Urinary bladder (tissue), 4 donors: ENCODE measurements around the gene SETX. TPM values are rescaled to one million over a fixed set of nuclear protein-coding genes. Genes with fewer than 3 reads are reported as not detected.

Experiments
- DNase-seq: peaks from one replicate; pipeline ENCODE4 v3.0.0-alpha.2; 2015; ENCODE audit errors: extremely low spot score
- H3K27ac ChIP-seq: one replicate; pipeline ENCODE4 v1.5.1; 2013; ENCODE audit warnings: low read depth, mild to moderate bottlenecking, moderate library complexity
- H3K36me3 ChIP-seq: one replicate; pipeline ENCODE4 v1.6.1; 2013; ENCODE audit warnings: mild to moderate bottlenecking, moderate library complexity; ENCODE audit not compliant: insufficient read depth
- H3K4me1 ChIP-seq: one replicate; pipeline ENCODE4 v1.6.1; 2013; ENCODE audit warnings: mild to moderate bottlenecking, moderate library complexity; ENCODE audit not compliant: insufficient read depth
- H3K4me3 ChIP-seq: one replicate; pipeline ENCODE4 v1.5.1; 2013; ENCODE audit warnings: low read depth, low read length
- WGBS: extraction: QIAGEN DNeasy Blood & Tissue Kit; methylation state at CpG from one replicate; pipeline ENCODE4 v1.1.7; 2013; 5-methylcytosine and 5-hydroxymethylcytosine counted together
- polyA plus RNA-seq: library from polyadenylated mRNA; stranded (reverse); fragments of 200-250 nt; gene quantifications from one replicate; pipeline ENCODE4 v1.2.3, GENCODE V29; 2013
- total RNA-seq: library from RNA; depleted of rRNA; stranded (reverse); fragments of >200 nt; gene quantifications from one replicate; pipeline ENCODE4 v1.2.3, GENCODE V29; 2014
- donor health status: healthy with polysubstance abuse.
- donor health status: healthy.

The SETX gene
- total and polyA plus RNA-seq, 2 donors, result 23.7 to 128 TPM

GRCh38 chr9:132341177-132341840 lies 13.5 kb downstream of the SETX start:
- Histone ChIP-seq H3K4me1 (no peaks in the 10 kb centered on the region), H3K4me3 (no peak overlapping the region), H3K36me3 (peaks cover 16% of the 10 kb centered on the region), H3K27ac (no peak overlapping the region)
- no peak for DNase-seq
- 85% methylated on average over 9 of the region's 9 CpGs for WGBS

- Histone ChIP-seq H3K36me3 (peaks cover 18% of the 10 kb centered on the region), H3K4me3 (no peak overlapping the region), H3K4me1 (no peaks in the 10 kb centered on the region), H3K27ac (no peak overlapping the region)
- over 99% methylated on average over 3 of the region's 3 CpGs for WGBS
- no peak for DNase-seq
These were observed 20.4 kb downstream of the SETX start for GRCh38 chr9:132334364-132334763.

GRCh38 chr9:132333556-132333955 lies 21.2 kb downstream of the SETX start:
- H3K36me3 ChIP-seq, result peaks cover 17% of the 10 kb centered on the region
- DNase-seq, result no peak

GRCh38 chr9:132328580-132328979 lies 26.2 kb downstream of the SETX start:
- peaks cover 13% of the 10 kb centered on the region for H3K36me3 ChIP-seq
- H3K27ac ChIP-seq, result no peak overlapping the region
- no peaks in the 10 kb centered on the region for H3K4me1 ChIP-seq
- WGBS, result 95% methylated on average over 4 of the region's 4 CpGs
- no peak for DNase-seq
- H3K4me3 ChIP-seq, result no peak overlapping the region

More at GRCh38 chr9:132333556-132333955, 21.2 kb downstream of the SETX start:
- Histone ChIP-seq H3K27ac (no peak overlapping the region), H3K4me1 (no peaks in the 10 kb centered on the region), H3K4me3 (no peak overlapping the region)
- WGBS, result 84% methylated on average over 1 of the region's 1 CpG

- DNase-seq, result no peak
- 98% methylated on average over 6 of the region's 6 CpGs for WGBS
- Histone ChIP-seq H3K27ac (no peak overlapping the region), H3K36me3 (peaks cover 12% of the 10 kb centered on the region), H3K4me3 (no peak overlapping the region), H3K4me1 (no peaks in the 10 kb centered on the region)
These were observed 27.2 kb downstream of the SETX start for GRCh38 chr9:132327537-132327936.

GRCh38 chr9:132324425-132324824 lies 30.4 kb downstream of the SETX start:
- Histone ChIP-seq H3K4me1 (no peaks in the 10 kb centered on the region), H3K27ac (no peak overlapping the region), H3K36me3 (peaks cover under 1% of the 10 kb centered on the region), H3K4me3 (no peak overlapping the region)
- DNase-seq, result no peak
- 86% methylated on average over 1 of the region's 1 CpG for WGBS

- H3K36me3 ChIP-seq, result peaks cover 2% of the 10 kb centered on the region
- H3K4me1 ChIP-seq, result no peaks in the 10 kb centered on the region
- 63% methylated on average over 4 of the region's 4 CpGs for WGBS
These were observed 35.2 kb downstream of the SETX start for GRCh38 chr9:132319421-132320110.

GRCh38 chr9:132312873-132313272 lies 41.9 kb downstream of the SETX start:
- DNase-seq, result no peak
- Histone ChIP-seq H3K4me1 (no peaks in the 10 kb centered on the region), H3K4me3 (no peak overlapping the region), H3K27ac (no peak overlapping the region), H3K36me3 (peaks cover 6% of the 10 kb centered on the region)
- 75% methylated on average over 2 of the region's 2 CpGs for WGBS

More at GRCh38 chr9:132319421-132320110, 35.2 kb downstream of the SETX start:
- DNase-seq, result no peak
- H3K27ac ChIP-seq, result no peak overlapping the region
- no peak overlapping the region for H3K4me3 ChIP-seq

GRCh38 chr9:132312426-132312825 lies 42.4 kb downstream of the SETX start:
- H3K36me3 ChIP-seq, result peaks cover 6% of the 10 kb centered on the region
- H3K4me1 ChIP-seq, result no peaks in the 10 kb centered on the region
- H3K27ac ChIP-seq, result no peak overlapping the region
- no peak for DNase-seq
- no peak overlapping the region for H3K4me3 ChIP-seq

GRCh38 chr9:132311978-132312377 lies 42.8 kb downstream of the SETX start:
- no peak for DNase-seq
- no peaks in the 10 kb centered on the region for H3K4me1 ChIP-seq
- WGBS, result 87% methylated on average over 4 of the region's 4 CpGs
- H3K4me3 ChIP-seq, result no peak overlapping the region
- H3K36me3 ChIP-seq, result peaks cover 6% of the 10 kb centered on the region
- no peak overlapping the region for H3K27ac ChIP-seq

- Histone ChIP-seq H3K4me3 (no peak overlapping the region), H3K4me1 (no peaks in the 10 kb centered on the region), H3K27ac (no peak overlapping the region), H3K36me3 (peaks cover 2% of the 10 kb centered on the region)
- no peak for DNase-seq
- WGBS, result 94% methylated on average over 5 of the region's 5 CpGs
These were observed 45.7 kb downstream of the SETX start for GRCh38 chr9:132309056-132309455.

- WGBS, result 97% methylated on average over 6 of the region's 6 CpGs
- Histone ChIP-seq H3K4me1 (no peaks in the 10 kb centered on the region), H3K27ac (no peak overlapping the region), H3K4me3 (no peak overlapping the region), H3K36me3 (peaks cover 7% of the 10 kb centered on the region)
- no peak for DNase-seq
These were observed 53.3 kb downstream of the SETX start for GRCh38 chr9:132301521-132301920.

- Histone ChIP-seq H3K27ac (no peak overlapping the region), H3K4me3 (no peak overlapping the region), H3K36me3 (peaks cover 7% of the 10 kb centered on the region), H3K4me1 (no peaks in the 10 kb centered on the region)
- DNase-seq, result no peak
These were observed 55.6 kb downstream of the SETX start for GRCh38 chr9:132299221-132299620.

GRCh38 chr9:132295181-132295580 lies 59.6 kb downstream of the SETX start:
- Histone ChIP-seq H3K4me3 (no peak overlapping the region), H3K27ac (no peak overlapping the region), H3K4me1 (peaks cover 2% of the 10 kb centered on the region), H3K36me3 (peaks cover 10% of the 10 kb centered on the region)
- 91% methylated on average over 2 of the region's 2 CpGs for whole genome bisulfite sequencing
- no peak for DNase-seq
